Keratinocyte (primary cell): ENCODE results near the gene KLHL42. TPM values are rescaled to one million over a fixed set of nuclear protein-coding genes. Genes with fewer than 3 reads are reported as not detected.
A peak's percentile ranks its signal among the peaks of the same experiment; 100 is the strongest.

ENCODE experiments used
- DNase-seq: peaks from one replicate; pipeline ENCODE4 v3.0.0-alpha.2; 2011; ENCODE audit warnings: low read depth, missing footprints, low spot score
- FAIRE-seq: peaks from 2 replicates; lab custom pipeline; 2011; peaks lifted over from hg19 to GRCh38; lab: Jason Lieb, UNC
- H2AFZ ChIP-seq: 2 replicates; pipeline ENCODE4 v1.6.0; 2012; ENCODE audit warnings: low read length, control low read depth, inconsistent platforms; ENCODE audit not compliant: control insufficient read depth
- H3K27ac ChIP-seq: 2 replicates; pipeline ENCODE4 v1.5.1; 2011; ENCODE audit warnings: low read length; ENCODE audit not compliant: control insufficient read depth, insufficient read depth
- H3K27me3 ChIP-seq: 3 replicates; pipeline ENCODE4 v1.6.0; 2011; ENCODE audit warnings: low read length; ENCODE audit not compliant: control insufficient read depth, insufficient read depth; ENCODE audit errors: extremely low read depth
- H3K36me3 ChIP-seq, 2 experiments: 2 replicates in 1 of 2; 3 replicates in 1 of 2; pipeline ENCODE4 v1.5.1; 2011; ENCODE audit warnings: low read length in 2 of 2, mild to moderate bottlenecking in 1 of 2; ENCODE audit not compliant: control insufficient read depth in 2 of 2, insufficient read depth in 2 of 2; ENCODE audit errors: extremely low read depth in 1 of 2
- H3K4me1 ChIP-seq: 3 replicates; pipeline ENCODE4 v1.5.1; 2011; ENCODE audit warnings: low read length; ENCODE audit not compliant: control insufficient read depth, insufficient read depth; ENCODE audit errors: extremely low read depth
- H3K4me2 ChIP-seq: 3 replicates; pipeline ENCODE4 v1.6.0; 2011; ENCODE audit warnings: low read depth, low read length; ENCODE audit not compliant: control insufficient read depth, insufficient read depth; ENCODE audit errors: extremely low read depth
- H3K4me3 ChIP-seq, 3 experiments: fragments of 200-600 bp in 1 of 3; sonication (generic) in 1 of 3; 2 replicates in 2 of 3; 3 replicates in 1 of 3; pipeline ENCODE4 v1.5.1; 2011 to 2016; ENCODE audit warnings: low read length in 3 of 3, mild to moderate bottlenecking in 3 of 3, control low read depth in 2 of 3, inconsistent platforms in 1 of 3, low read depth in 1 of 3, mixed read lengths in 1 of 3, mixed run types in 1 of 3, moderate library complexity in 1 of 3; ENCODE audit not compliant: control insufficient read depth in 2 of 3, insufficient read depth in 2 of 3; ENCODE audit errors: extremely low read depth in 1 of 3
- H3K79me2 ChIP-seq: 2 replicates; pipeline ENCODE4 v1.6.0; 2012; ENCODE audit warnings: low read length; ENCODE audit not compliant: control insufficient read depth, insufficient read depth
- H3K9ac ChIP-seq: 3 replicates; pipeline ENCODE4 v1.6.0; 2011; ENCODE audit warnings: low read length; ENCODE audit not compliant: control insufficient read depth, insufficient read depth; ENCODE audit errors: extremely low read depth
- H3K9me1 ChIP-seq: 3 replicates; pipeline ENCODE4 v1.6.0; 2011; ENCODE audit warnings: low read length; ENCODE audit not compliant: control insufficient read depth, insufficient read depth; ENCODE audit errors: extremely low read depth
- H3K9me3 ChIP-seq: 2 replicates; pipeline ENCODE4 v1.5.1; 2012; ENCODE audit warnings: low read depth, low read length; ENCODE audit not compliant: control insufficient read depth
- H4K20me1 ChIP-seq: 3 replicates; pipeline ENCODE4 v1.6.0; 2011; ENCODE audit warnings: low read length; ENCODE audit not compliant: control insufficient read depth, insufficient read depth; ENCODE audit errors: extremely low read depth
- CTCF ChIP-seq, 3 experiments: IDR thresholded peaks in 1 of 3; conservative IDR thresholded peaks in 1 of 3; optimal IDR thresholded peaks in 1 of 3; 2 replicates in 2 of 3; 3 replicates in 1 of 3; pipeline versions ENCODE3 to v1.5.1; 2011; ENCODE audit warnings: low read length in 3 of 3, mild to moderate bottlenecking in 3 of 3, moderate library complexity in 2 of 3, control low read depth in 1 of 3, inconsistent platforms in 1 of 3; ENCODE audit not compliant: insufficient read depth in 2 of 3; ENCODE audit errors: extremely low read depth in 1 of 3
- EZH2 ChIP-seq: IDR thresholded peaks from one replicate; pipeline ENCODE4 v1.6.1; 2012; ENCODE audit warnings: inconsistent platforms, mild to moderate bottlenecking, low read length, moderate library complexity
- dilution Hi-C: fragments of 300-500 bp; cut with MboI; formaldehyde crosslinking; loops from one replicate; pipeline ENCODE4 v1.7.0; 2020; ENCODE audit warnings: low sequenced_read_pairs; ENCODE audit not compliant: extremely low pct_ligation_motif_present
- polyA plus RNA-seq, 5 experiments: library from polyadenylated mRNA; depleted of rRNA in 3 of 5; stranded (reverse) in 3 of 5; stranded (forward) in 1 of 5; unstranded in 1 of 5; fragments of >200 nt; gene quantifications; 1 replicate in 1 of 5; 2 replicates in 3 of 5; 3 replicates in 1 of 5; pipeline versions ENCODE4 v1.2.1 to v1.2.3, GENCODE V29; 2011 to 2012; ENCODE audit warnings: missing spikeins in 2 of 5, low read depth in 1 of 5, low replicate concordance in 1 of 5

KLHL42 gene
- polyA plus RNA-seq, 1 donor (not counting 4 experiments of a cell fraction or from before 2014, with no cell fraction given) = 27.2 TPM

GRCh38 chr12:27772328-27773049 is 7.5 kb upstream of the KLHL42 start:
- H2AFZ ChIP-seq = no peak overlapping the region
- no peaks in the 10 kb centered on the region for H3K27me3 ChIP-seq
- H3K4me2 ChIP-seq = peak overlapping the region; percentile 78
- H3K36me3 ChIP-seq = no peaks in the 10 kb centered on the region
- DNase-seq (no peak), FAIRE-seq (peak; percentile 13)
- H3K4me1 ChIP-seq = peaks cover 32% of the 10 kb centered on the region
- dilution Hi-C loops = no loop called here
- no peaks in the 10 kb centered on the region for H3K9me3 ChIP-seq
- no peaks in the 10 kb centered on the region for H3K79me2 ChIP-seq
- no peaks in the 10 kb centered on the region for H4K20me1 ChIP-seq
- TF ChIP-seq EZH2 (no peak), CTCF (optimal IDR thresholded peaks at IDR 0.05 in 1 of 3, IDR thresholded peaks at IDR 0.05 in 1 of 3, conservative IDR thresholded peaks at IDR 0.05 in 1 of 3; ENCODE audit: extremely low read depth in 1 of 3, insufficient read depth in 2 of 3, low read length in 3 of 3) (no peak)
- H3K27ac ChIP-seq = peak overlapping the region; percentile 34
- H3K9me1 ChIP-seq = no peaks in the 10 kb centered on the region
- H3K9ac ChIP-seq = no peak overlapping the region
- peak overlapping the region in 2 of 3 experiments; percentile 16 to 56 for H3K4me3 ChIP-seq

DNA sequence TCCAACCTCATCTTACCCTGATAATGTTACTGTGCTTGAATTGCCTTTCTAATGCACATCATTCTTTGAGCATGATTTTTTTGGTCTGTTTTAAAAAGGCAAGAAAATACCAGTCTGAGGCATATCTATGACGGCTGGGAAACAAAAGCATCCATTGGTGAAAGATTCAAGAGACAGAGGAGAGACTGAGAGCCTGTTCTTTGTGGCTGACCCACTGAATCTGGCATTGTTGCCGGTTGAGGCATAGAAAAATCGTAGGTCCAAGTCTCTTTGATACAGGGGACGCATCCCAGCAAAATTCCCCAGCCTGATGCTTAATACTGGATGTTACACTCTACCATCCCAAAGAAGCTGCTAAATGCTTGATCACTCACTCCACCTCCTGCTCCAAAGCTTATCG is 2.9 kb upstream of the KLHL42 start:
- Histone ChIP-seq H3K9me1 (no peaks in the 10 kb centered on the region), H3K4me1 (peaks cover 32% of the 10 kb centered on the region), H2AFZ (no peak overlapping the region), H3K79me2 (peaks cover 20% of the 10 kb centered on the region), H3K27ac (no peak overlapping the region), H3K4me3 (no peak overlapping the region), H3K36me3 (peaks cover 0 to 8% of the 10 kb centered on the region in 2 experiments), H3K4me2 (no peak overlapping the region), H3K9me3 (no peaks in the 10 kb centered on the region), H3K9ac (no peak overlapping the region), H4K20me1 (no peaks in the 10 kb centered on the region), H3K27me3 (no peaks in the 10 kb centered on the region)
- dilution Hi-C loops = no loop called here
- DNase-seq (no peak), FAIRE-seq (no peak)
- no peak for TF ChIP-seq CTCF (optimal IDR thresholded peaks at IDR 0.05 in 1 of 3, IDR thresholded peaks at IDR 0.05 in 1 of 3, conservative IDR thresholded peaks at IDR 0.05 in 1 of 3; ENCODE audit: extremely low read depth in 1 of 3, insufficient read depth in 2 of 3, low read length in 3 of 3)
- TF ChIP-seq EZH2 = no peak
